ENCODE results near the gene BMAL2.
A peak's percentile ranks its signal among the peaks of the same experiment; 100 is the strongest.

The BMAL2 gene

GRCh38 chr12:27330846-27331245 is 1.8 kb upstream of the BMAL2 start:
- Mint-ChIP-seq H3K9me3 (no peaks in the 10 kb centered on the region), H3K36me3 (ENCODE audit: low read depth) (peaks cover 4% of the 10 kb centered on the region), H3K27me3 (ENCODE audit: low read depth, poor library complexity) (peaks cover 58% of the 10 kb centered on the region), H3K4me3 (no peak overlapping the region), H3K4me1 (peaks cover 14% of the 10 kb centered on the region), H3K27ac (no peak overlapping the region)
- TF ChIP-seq CTCF (IDR thresholded peaks at IDR 0.05), result no peak
- DNase-seq, result no peak

- no peak for DNase-seq
- TF ChIP-seq CTCF (IDR thresholded peaks at IDR 0.05), result no peak
- Mint-ChIP-seq H3K27me3 (ENCODE audit: low read depth, poor library complexity) (peaks cover 64% of the 10 kb centered on the region), H3K27ac (no peak overlapping the region), H3K9me3 (no peaks in the 10 kb centered on the region), H3K4me3 (peak overlapping the region; percentile 79), H3K4me1 (peaks cover 14% of the 10 kb centered on the region), H3K36me3 (ENCODE audit: low read depth) (peaks cover 4% of the 10 kb centered on the region)
Measured at GRCh38 chr12:27331291-27331926, 1.2 kb upstream of the BMAL2 start.

GRCh38 chr12:27331927-27332324 is 710 bp upstream of the BMAL2 start:
- Mint-ChIP-seq H3K4me3 (peak overlapping the region; percentile 79), H3K36me3 (ENCODE audit: low read depth) (no peaks in the 10 kb centered on the region), H3K9me3 (no peaks in the 10 kb centered on the region), H3K4me1 (peaks cover 14% of the 10 kb centered on the region), H3K27me3 (ENCODE audit: low read depth, poor library complexity) (peaks cover 64% of the 10 kb centered on the region), H3K27ac (no peak overlapping the region)
- no peak for TF ChIP-seq CTCF (IDR thresholded peaks at IDR 0.05)
- no peak for DNase-seq

GRCh38 chr12:27332407-27332713 is 276 bp upstream of the BMAL2 start:
- Mint-ChIP-seq H3K4me1 (peaks cover 14% of the 10 kb centered on the region), H3K9me3 (no peaks in the 10 kb centered on the region), H3K4me3 (peak overlapping the region; percentile 79), H3K36me3 (ENCODE audit: low read depth) (no peaks in the 10 kb centered on the region), H3K27me3 (ENCODE audit: low read depth, poor library complexity) (peaks cover 64% of the 10 kb centered on the region), H3K27ac (no peak overlapping the region)
- no peak for DNase-seq
- no peak for TF ChIP-seq CTCF (IDR thresholded peaks at IDR 0.05)

- no peak for TF ChIP-seq CTCF (IDR thresholded peaks at IDR 0.05)
- peak; percentile 43 for DNase-seq
Measured at GRCh38 chr12:27333403-27334009, 870 bp downstream of the BMAL2 start.

More at GRCh38 chr12:27333403-27334009, 870 bp downstream of the BMAL2 start:
- Mint-ChIP-seq H3K4me3 (peak overlapping the region; percentile 90), H3K4me1 (peaks cover 14% of the 10 kb centered on the region), H3K36me3 (ENCODE audit: low read depth) (no peaks in the 10 kb centered on the region), H3K27ac (no peak overlapping the region), H3K27me3 (ENCODE audit: low read depth, poor library complexity) (peaks cover 64% of the 10 kb centered on the region), H3K9me3 (no peaks in the 10 kb centered on the region)

All from nephron progenitor cell (in vitro differentiated cells).